Kidney (tissue), 14 donors: ENCODE data around the gene CAPN13. TPM values are rescaled to one million over a fixed set of nuclear protein-coding genes. Genes with fewer than 3 reads are reported as not detected.

Source experiments
- DNase-seq, 5 donors: peaks; one replicate each; pipeline ENCODE4 v3.0.0-alpha.2; 2013 to 2020
- FAIRE-seq: peaks from 2 replicates; lab custom pipeline; 2012; peaks lifted over from hg19 to GRCh38; lab: Jason Lieb, UNC
- H3K27ac ChIP-seq, 2 donors: one replicate each; pipeline ENCODE4 v1.7.0; 2013; ENCODE audit warnings: low read depth in 2 of 2, low read length in 2 of 2, inconsistent platforms in 1 of 2
- H3K27me3 ChIP-seq: one replicate; pipeline ENCODE4 v1.7.1; 2013; ENCODE audit warnings: low read length, inconsistent platforms; ENCODE audit not compliant: control insufficient read depth, insufficient read depth
- H3K36me3 ChIP-seq, 3 donors: one replicate each; pipeline versions ENCODE4 v1.7.0 to v1.7.1; 2013; ENCODE audit warnings: low read length in 3 of 3, control low read depth in 1 of 3, inconsistent platforms in 1 of 3; ENCODE audit not compliant: insufficient read depth in 3 of 3, control insufficient read depth in 2 of 3
- H3K4me1 ChIP-seq, 3 donors: one replicate each; pipeline versions ENCODE4 v1.7.0 to v1.7.1; 2013; ENCODE audit warnings: low read length in 3 of 3, inconsistent platforms in 1 of 3, low read depth in 1 of 3; ENCODE audit not compliant: control insufficient read depth in 2 of 3, insufficient read depth in 2 of 3
- H3K4me3 ChIP-seq, 3 donors: one replicate each; pipeline versions ENCODE4 v1.7.0 to v1.8.1; 2013; ENCODE audit warnings: low read length in 3 of 3, control low read depth in 1 of 3, inconsistent platforms in 1 of 3
- H3K9ac ChIP-seq, 3 donors: one replicate each; pipeline versions ENCODE4 v1.7.0 to v1.7.1; 2013; ENCODE audit warnings: low read length in 3 of 3, control low read depth in 1 of 3, inconsistent platforms in 1 of 3
- H3K9me3 ChIP-seq, 3 donors: one replicate each; pipeline versions ENCODE4 v1.7.0 to v1.7.1; 2013; ENCODE audit warnings: low read length in 3 of 3, control low read depth in 1 of 3, inconsistent platforms in 1 of 3; ENCODE audit not compliant: control insufficient read depth in 2 of 3, insufficient read depth in 1 of 3
- CTCF ChIP-seq: IDR thresholded peaks from 3 replicates; pipeline ENCODE4 v1.5.1; 2012; ENCODE audit warnings: mild to moderate bottlenecking, moderate library complexity, borderline replicate concordance; ENCODE audit not compliant: insufficient read depth; ENCODE audit errors: extremely low read depth
- intact Hi-C: fragments of 100-400 bp; cut with DNase I; formaldehyde crosslinking; loops from one replicate; pipeline ENCODE4 v1.11.1; 2022
- polyA plus RNA-seq: library from polyadenylated mRNA; stranded (reverse); fragments of 350-450 nt; fragmentation: Illumina TruSeq; extraction: RNeasy Lipid Tissue Mini Kit (QIAGEN cat#74804); gene quantifications from one replicate; pipeline ENCODE4 v1.2.3, GENCODE V29; 2014; ENCODE audit warnings: low read depth, low replicate concordance; ENCODE audit not compliant: insufficient read depth
- total RNA-seq: library from RNA; stranded (reverse); fragmentation: NEBNext Ultra II Directional; extraction: Animal tissue kit (Norgen Biotek cat#: 25700); gene quantifications from one replicate; pipeline ENCODE4 v1.2.1, GENCODE V29; 2021
- donor health status: control.
- donor health status: control.
- donor health status: control.
- donor health status: control.
- donor health status: control.
- donor health status: DM: yes; HTN: yes; CAD: no.
- donor health status: Normal renal cell carcinoma (clear cell type).

Gene CAPN13
- total and polyA plus RNA-seq, 2 donors from 2014 or later = 3.4 to 9.2 TPM

GRCh38 chr2:30781451-30781850, 25.8 kb downstream of the CAPN13 start:
- FAIRE-seq (no peak), DNase-seq (no peak)
- no peak overlapping the region for H3K27ac ChIP-seq
- intact Hi-C loops = no loop called here
- H3K9ac ChIP-seq = no peak overlapping the region
- no peaks in the 10 kb centered on the region for H3K27me3 ChIP-seq
- H3K9me3 ChIP-seq = no peaks in the 10 kb centered on the region
- no peaks in the 10 kb centered on the region for H3K36me3 ChIP-seq
- H3K4me1 ChIP-seq = no peaks in the 10 kb centered on the region
- TF ChIP-seq CTCF = no peak
- H3K4me3 ChIP-seq = no peak overlapping the region

DNA sequence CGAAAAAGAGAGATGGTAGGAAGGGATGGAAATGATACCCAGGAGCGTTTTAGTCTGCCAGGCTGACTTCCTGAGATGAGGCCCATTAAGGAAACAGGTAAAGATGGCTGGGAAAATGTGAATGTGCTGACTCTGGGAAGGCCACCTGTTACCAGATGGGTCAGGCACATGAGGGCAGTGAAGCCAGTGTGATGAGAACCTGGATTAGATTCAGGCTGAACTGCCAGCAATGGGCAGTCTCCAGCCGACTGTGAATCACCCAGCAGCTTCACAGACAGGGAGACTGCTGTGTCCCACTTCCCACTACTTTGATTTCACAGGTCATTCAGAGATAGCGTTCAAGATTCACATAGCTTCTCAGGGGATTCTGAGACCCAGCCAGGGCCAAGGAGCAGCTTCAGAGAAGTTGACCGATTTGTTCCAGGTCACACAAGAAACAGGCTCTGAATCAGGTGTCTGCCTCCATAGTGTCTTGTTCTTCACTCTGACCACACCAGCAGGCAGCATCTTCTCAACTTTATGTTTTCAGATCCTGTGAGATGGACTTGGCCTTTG, 26.4 kb downstream of the CAPN13 start:
- no peaks in the 10 kb centered on the region for H3K4me1 ChIP-seq
- H3K27ac ChIP-seq = no peak overlapping the region
- intact Hi-C loops = no loop called here
- TF ChIP-seq CTCF = no peak
- DNase-seq (no peak), FAIRE-seq (no peak)
- H3K4me3 ChIP-seq = no peak overlapping the region
- H3K9ac ChIP-seq = no peak overlapping the region
- H3K36me3 ChIP-seq = no peaks in the 10 kb centered on the region
- no peaks in the 10 kb centered on the region for H3K9me3 ChIP-seq
- no peaks in the 10 kb centered on the region for H3K27me3 ChIP-seq

- FAIRE-seq = no peak
Observed at GRCh38 chr2:30778611-30779010, 28.6 kb downstream of the CAPN13 start.

More at GRCh38 chr2:30778611-30779010, 28.6 kb downstream of the CAPN13 start:
- no peak for TF ChIP-seq CTCF
- Histone ChIP-seq H3K4me1 (no peaks in the 10 kb centered on the region), H3K9ac (no peak overlapping the region), H3K27ac (no peak overlapping the region), H3K36me3 (no peaks in the 10 kb centered on the region), H3K4me3 (no peak overlapping the region), H3K9me3 (no peaks in the 10 kb centered on the region), H3K27me3 (no peaks in the 10 kb centered on the region)
- intact Hi-C loops = no loop called here
- DNase-seq = peak in 1 of 5 donors; percentile 43
